MCF 10A (cell line): ENCODE measurements around the gene ALKBH2. TPM values are rescaled to one million over a fixed set of nuclear protein-coding genes. Genes with fewer than 3 reads are reported as not detected.

Experiments used
- BruUV-seq: library from RNA; stranded (reverse); fragments of 400-500 nt; replicated peaks from 2 replicates; lab custom pipeline; 2021; lab: Mats Ljungman, UMichigan
- CTCF ChIA-PET: fragments of 300-600 bp; sonication (Branson Sonifier 250); formaldehyde crosslinking; extraction: SDS; loops from one replicate; lab custom pipeline; 2021; ENCODE audit warnings: antibody characterized with exemption, inconsistent platforms; lab: Yijun Ruan, JAX
- POLR2A ChIA-PET: fragments of 300-600, 350-650 bp; sonication (Branson Sonifier 250); formaldehyde crosslinking; extraction: SDS; loops from one replicate; lab custom pipeline; 2020; ENCODE audit warnings: antibody characterized with exemption, inconsistent platforms; lab: Yijun Ruan, JAX
- DNase-seq: peaks from one replicate; pipeline ENCODE4 v3.0.0-alpha.2; 2018; ENCODE audit not compliant: unreplicated experiment
- H3K27ac Mint-ChIP-seq: one replicate; pipeline ENCODE4 v1.8.0; 2022; ENCODE audit warnings: mild to moderate bottlenecking, low read depth, mixed read lengths; ENCODE audit not compliant: unreplicated experiment
- H3K27me3 Mint-ChIP-seq: one replicate; pipeline ENCODE4 v1.8.0; 2022; ENCODE audit warnings: mixed read lengths; ENCODE audit not compliant: insufficient read depth, unreplicated experiment
- H3K36me3 Mint-ChIP-seq: one replicate; pipeline ENCODE4 v1.8.0; 2022; ENCODE audit warnings: mild to moderate bottlenecking, moderate library complexity, mixed read lengths; ENCODE audit not compliant: insufficient read depth, unreplicated experiment
- H3K4me1 Mint-ChIP-seq: one replicate; pipeline ENCODE4 v1.8.0; 2022; ENCODE audit warnings: mixed read lengths; ENCODE audit not compliant: insufficient read depth, unreplicated experiment
- H3K4me3 Mint-ChIP-seq: one replicate; pipeline ENCODE4 v1.8.0; 2022; ENCODE audit warnings: mild to moderate bottlenecking, moderate library complexity, mixed read lengths; ENCODE audit not compliant: unreplicated experiment
- H3K9me3 Mint-ChIP-seq: one replicate; pipeline ENCODE4 v1.8.0; 2022; ENCODE audit warnings: mixed read lengths; ENCODE audit not compliant: unreplicated experiment
- intact Hi-C: fragments of 100-400 bp; cut with micrococcal nuclease; formaldehyde crosslinking; loops from 2 replicates; pipeline ENCODE4 v1.14.1; 2022
- total RNA-seq: library from RNA; stranded (reverse); gene quantifications from 2 replicates; pipeline ENCODE4 v1.2.3, GENCODE V29; 2022
- TF ChIP-seq, protein P1 (sequence below): fragments of 200-600 bp; IDR thresholded peaks from one replicate; pipeline ENCODE4 v1.8.0; 2022; ENCODE audit warnings: antibody characterized with exemption, mild to moderate bottlenecking; ENCODE audit not compliant: unreplicated experiment

The ALKBH2 gene
- total RNA-seq, 1 experiment from 2014 or later = 48.9 TPM

DNA sequence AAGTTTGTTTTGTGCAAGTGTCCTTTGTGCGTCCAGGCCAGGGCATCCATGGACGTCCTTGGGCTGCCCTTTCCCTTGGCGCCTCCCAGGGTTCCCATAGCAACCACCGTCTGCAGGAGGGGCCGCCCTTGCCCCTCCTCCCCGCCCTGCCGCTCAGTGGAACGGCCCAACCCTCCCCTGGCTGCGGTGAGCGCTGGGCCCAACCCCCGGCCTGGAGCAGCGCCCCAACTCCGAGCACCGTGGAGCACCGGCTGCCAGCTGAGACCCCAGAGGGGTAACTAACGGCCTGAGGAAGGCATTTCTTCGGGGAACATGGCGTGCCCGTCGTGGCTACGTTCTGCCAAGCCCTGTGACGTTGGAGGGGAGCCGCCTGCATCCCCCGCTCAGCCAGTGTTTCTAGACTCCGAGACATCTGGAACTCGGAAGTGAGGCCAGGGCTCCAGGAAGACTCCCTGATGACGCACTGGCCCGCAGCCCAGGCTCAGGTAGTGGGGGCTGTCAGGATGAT is 17.8 kb upstream of the ALKBH2 start:
- H3K4me1 Mint-ChIP-seq = no peaks in the 10 kb centered on the region

DNA sequence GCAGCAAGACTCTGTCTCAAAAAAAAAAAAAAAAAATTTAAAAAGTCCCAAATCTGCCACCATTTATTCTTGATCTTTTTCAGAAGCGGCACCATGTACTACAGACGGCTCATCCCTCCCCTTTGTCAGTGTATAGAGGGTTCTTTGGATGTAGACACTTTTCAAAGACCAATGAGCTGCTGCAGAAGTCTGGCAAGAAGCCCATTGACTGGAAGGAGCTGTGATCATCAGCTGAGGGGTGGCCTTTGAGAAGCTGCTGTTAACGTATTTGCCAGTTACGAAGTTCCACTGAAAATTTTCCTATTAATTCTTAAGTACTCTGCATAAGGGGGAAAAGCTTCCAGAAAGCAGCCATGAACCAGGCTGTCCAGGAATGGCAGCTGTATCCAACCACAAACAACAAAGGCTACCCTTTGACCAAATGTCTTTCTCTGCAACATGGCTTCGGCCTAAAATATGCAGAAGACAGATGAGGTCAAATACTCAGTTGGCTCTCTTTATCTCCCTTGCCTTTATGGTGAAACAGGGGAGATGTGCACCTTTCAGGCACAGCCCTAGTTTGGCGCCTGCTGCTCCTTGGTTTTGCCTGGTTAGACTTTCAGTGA is 16.6 kb upstream of the ALKBH2 start:
- Mint-ChIP-seq H3K27me3 (no peaks in the 10 kb centered on the region), H3K4me3 (no peak overlapping the region), H3K9me3 (no peaks in the 10 kb centered on the region), H3K4me1 (no peaks in the 10 kb centered on the region), H3K27ac (peak overlapping the region; percentile 4), H3K36me3 (peaks cover 36% of the 10 kb centered on the region)
- TF ChIP-seq, protein P1, sequence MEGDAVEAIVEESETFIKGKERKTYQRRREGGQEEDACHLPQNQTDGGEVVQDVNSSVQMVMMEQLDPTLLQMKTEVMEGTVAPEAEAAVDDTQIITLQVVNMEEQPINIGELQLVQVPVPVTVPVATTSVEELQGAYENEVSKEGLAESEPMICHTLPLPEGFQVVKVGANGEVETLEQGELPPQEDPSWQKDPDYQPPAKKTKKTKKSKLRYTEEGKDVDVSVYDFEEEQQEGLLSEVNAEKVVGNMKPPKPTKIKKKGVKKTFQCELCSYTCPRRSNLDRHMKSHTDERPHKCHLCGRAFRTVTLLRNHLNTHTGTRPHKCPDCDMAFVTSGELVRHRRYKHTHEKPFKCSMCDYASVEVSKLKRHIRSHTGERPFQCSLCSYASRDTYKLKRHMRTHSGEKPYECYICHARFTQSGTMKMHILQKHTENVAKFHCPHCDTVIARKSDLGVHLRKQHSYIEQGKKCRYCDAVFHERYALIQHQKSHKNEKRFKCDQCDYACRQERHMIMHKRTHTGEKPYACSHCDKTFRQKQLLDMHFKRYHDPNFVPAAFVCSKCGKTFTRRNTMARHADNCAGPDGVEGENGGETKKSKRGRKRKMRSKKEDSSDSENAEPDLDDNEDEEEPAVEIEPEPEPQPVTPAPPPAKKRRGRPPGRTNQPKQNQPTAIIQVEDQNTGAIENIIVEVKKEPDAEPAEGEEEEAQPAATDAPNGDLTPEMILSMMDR = no peak
- ChIA-PET CTCF (interaction anchor here (0.6 to 3.7 kb wide), 4 partner anchors 11 to 320 kb away, joined by 3 to 22 read pairs (median 4); no protein-coding TSS in a partner anchor), POLR2A (interaction anchor here (4.4 kb wide), 1 partner anchor 10 kb away, joined by 25 read pairs; no protein-coding TSS in a partner anchor)
- intact Hi-C loops = loop anchor here (2.0 kb wide), 1 partner anchor 283 kb away; no protein-coding TSS in a partner anchor
- no peak for DNase-seq
- TSS peak; percentile 21 for BruUV-seq

More for the DNA sequence above, 17.8 kb upstream of the ALKBH2 start:
- BruUV-seq = TSS peak; percentile 21
- TF ChIP-seq, protein P1 = no peak
- CTCF ChIA-PET = interaction anchor here (0.6 to 2.7 kb wide), 25 partner anchors 9 to 1179 kb away, joined by 3 to 35 read pairs (median 4); no protein-coding TSS in a partner anchor
- intact Hi-C loops = loop anchor here (2.0 kb wide), 1 partner anchor 282 kb away; no protein-coding TSS in a partner anchor
- H3K9me3 Mint-ChIP-seq = no peaks in the 10 kb centered on the region
- peak overlapping the region; percentile 23 for H3K27ac Mint-ChIP-seq
- no peaks in the 10 kb centered on the region for H3K27me3 Mint-ChIP-seq
- peak overlapping the region; percentile 67 for H3K4me3 Mint-ChIP-seq
- H3K36me3 Mint-ChIP-seq = peaks cover 30% of the 10 kb centered on the region
- POLR2A ChIA-PET = interaction anchor here (0.8 to 4.4 kb wide), 2 partner anchors 12 to 44 kb away, joined by 3 to 25 read pairs; no protein-coding TSS in a partner anchor
- DNase-seq = no peak

DNA sequence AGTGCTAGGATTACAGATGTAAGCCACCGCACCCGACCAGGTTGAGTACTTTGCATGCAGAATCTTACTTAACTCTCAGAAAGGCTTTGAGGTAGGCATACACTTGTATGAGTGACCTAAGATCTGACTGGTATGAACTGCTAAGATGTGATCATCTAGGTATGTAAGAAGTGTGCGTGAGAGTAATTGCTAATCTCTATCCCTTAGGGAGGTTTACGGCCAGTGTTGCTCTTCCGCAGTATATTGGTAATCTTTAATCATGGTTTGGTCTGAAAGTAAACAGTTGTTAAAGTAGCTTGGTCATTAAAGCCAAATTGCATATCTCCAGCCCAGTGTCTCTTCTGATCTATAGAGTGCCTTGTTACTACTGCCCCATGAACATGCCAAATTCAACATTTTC is 11.9 kb upstream of the ALKBH2 start:
- Mint-ChIP-seq H3K27me3 (no peaks in the 10 kb centered on the region), H3K36me3 (peaks cover 70% of the 10 kb centered on the region), H3K4me1 (no peaks in the 10 kb centered on the region)

DNA sequence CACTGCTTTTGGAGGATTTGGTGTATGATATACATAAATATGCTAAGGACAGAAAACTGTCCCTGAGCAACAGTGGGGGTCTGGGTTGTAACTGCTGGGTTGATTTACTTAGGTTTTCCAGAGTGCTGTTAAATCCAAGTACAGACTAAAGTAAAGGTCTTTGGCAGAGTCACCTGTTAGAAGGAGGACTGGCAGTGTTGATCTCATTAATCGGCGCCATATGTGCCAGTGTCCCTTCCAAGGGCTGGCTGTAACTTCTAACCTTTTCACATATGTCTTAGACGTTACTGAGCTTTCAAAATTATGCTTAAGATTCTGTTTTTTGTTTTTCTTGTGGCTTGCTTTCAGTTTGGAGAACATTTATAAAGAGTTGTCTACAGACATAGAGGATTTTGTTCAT is 9.2 kb upstream of the ALKBH2 start:
- Mint-ChIP-seq H3K36me3 (peaks cover 54% of the 10 kb centered on the region), H3K9me3 (no peaks in the 10 kb centered on the region), H3K27me3 (no peaks in the 10 kb centered on the region), H3K4me1 (peaks cover 16% of the 10 kb centered on the region), H3K4me3 (no peak overlapping the region), H3K27ac (no peak overlapping the region)
- BruUV-seq = no TSS peak
- CTCF ChIA-PET = interaction anchor here (0.6 to 1.6 kb wide), 5 partner anchors 10 to 540 kb away, joined by 3 to 8 read pairs (median 4); no protein-coding TSS in a partner anchor
- DNase-seq = no peak
- intact Hi-C loops = no loop called here
- TF ChIP-seq, protein P1 = no peak
- POLR2A ChIA-PET = no interaction called here

More for the DNA sequence above, 11.9 kb upstream of the ALKBH2 start:
- H3K9me3 Mint-ChIP-seq = no peaks in the 10 kb centered on the region
- no peak for DNase-seq
- H3K27ac Mint-ChIP-seq = no peak overlapping the region
- BruUV-seq = no TSS peak
- ChIA-PET POLR2A (no interaction called here), CTCF (no interaction called here)
- TF ChIP-seq, protein P1 = no peak
- H3K4me3 Mint-ChIP-seq = no peak overlapping the region
- intact Hi-C loops = no loop called here
